HG03460 (cell line): ENCODE results near the gene ITGA4.
"Not testable (repeated sequence)": the region's sequence is repeated elsewhere in the genome, so short reads cannot be mapped to it uniquely, and the experiment has no call there.

Source experiments
- ATAC-seq: cut with Tn5 transposase; IDR thresholded peaks from one replicate; pipeline ENCODE4 v1.9.1; 2021; ENCODE audit not compliant: unreplicated experiment

The ITGA4 gene

GRCh38 chr2:181457121-181457740 lies at the start of gene ITGA4:
TSS of gene ITGA4 (plus strand) at chr2:181457386. CDS start at chr2:181457655, 269 bp downstream.
- ATAC-seq, result peak; percentile 69

GRCh38 chr2:181408861-181409260 lies 48.3 kb upstream of the ITGA4 start:
- no peak for ATAC-seq

- ATAC-seq, result peak; percentile 99
These were observed 45.9 kb upstream of the ITGA4 start for GRCh38 chr2:181411105-181411849.

GRCh38 chr2:181419129-181419855 lies 37.9 kb upstream of the ITGA4 start:
- no peak for ATAC-seq

GRCh38 chr2:181420259-181421130 lies 36.7 kb upstream of the ITGA4 start:
- no peak for ATAC-seq

- no peak for ATAC-seq
These were observed 36.1 kb upstream of the ITGA4 start for GRCh38 chr2:181421131-181421458.

GRCh38 chr2:181421464-181421863 lies 35.7 kb upstream of the ITGA4 start:
- ATAC-seq, result no peak

- ATAC-seq, result no peak
These were observed 30.5 kb upstream of the ITGA4 start for GRCh38 chr2:181426672-181427071.

- ATAC-seq, result no peak
These were observed 26.6 kb upstream of the ITGA4 start for GRCh38 chr2:181430406-181431118.

- ATAC-seq, result no peak
These were observed 25.5 kb upstream of the ITGA4 start for GRCh38 chr2:181431674-181432073.

- no peak for ATAC-seq
These were observed 18.9 kb upstream of the ITGA4 start for GRCh38 chr2:181438261-181438660.

GRCh38 chr2:181440344-181440743 lies 16.8 kb upstream of the ITGA4 start:
- no peak for ATAC-seq

- no peak for ATAC-seq
These were observed 16.3 kb upstream of the ITGA4 start for GRCh38 chr2:181440919-181441318.

GRCh38 chr2:181441670-181442069 lies 15.5 kb upstream of the ITGA4 start:
- no peak for ATAC-seq

GRCh38 chr2:181444654-181445053 lies 12.5 kb upstream of the ITGA4 start:
- ATAC-seq, result no peak

- no peak for ATAC-seq
These were observed 10.2 kb upstream of the ITGA4 start for GRCh38 chr2:181446985-181447384.

- ATAC-seq, result not testable (repeated sequence)
These were observed 7.9 kb upstream of the ITGA4 start for GRCh38 chr2:181449278-181449677.

- no peak for ATAC-seq
These were observed 2.3 kb upstream of the ITGA4 start for GRCh38 chr2:181454686-181455450.

- ATAC-seq, result peak; percentile 75
These were observed 496 bp upstream of the ITGA4 start for GRCh38 chr2:181456660-181457120.
